ENCODE measurements around the gene HIVEP3.

- no peak for TF ChIP-seq ZNF274 (IDR thresholded peaks at IDR 0.05; ENCODE audit: low read depth, low read length)
- TF ChIP-seq SUZ12 (IDR thresholded peaks at IDR 0.05; ENCODE audit: extremely low read depth, insufficient read depth, insufficient read length): no peak
These were observed 407.5 kb downstream of the HIVEP3 start for GRCh38 chr1:41511239-41511540.
